Fibroblast of peridontal ligament (primary cell): Measurements from ENCODE around the gene DUSP22.

Source experiments
- DNase-seq: peaks from one replicate; pipeline ENCODE4 v3.0.0-alpha.2; 2010; ENCODE audit errors: extremely low read depth

DUSP22 gene

GRCh38 chr6:296151-297122, 4.2 kb downstream of the DUSP22 start:
- no peak for DNase-seq

GRCh38 chr6:297571-298232, 5.4 kb downstream of the DUSP22 start:
- no peak for DNase-seq

- DNase-seq = no peak
Observed at GRCh38 chr6:298233-299103, 6.2 kb downstream of the DUSP22 start.

- peak; percentile 26 for DNase-seq
Observed at GRCh38 chr6:299104-299980, 7.1 kb downstream of the DUSP22 start.

GRCh38 chr6:300026-300425, 7.7 kb downstream of the DUSP22 start:
- no peak for DNase-seq

- no peak for DNase-seq
Observed at GRCh38 chr6:300494-301198, 8.4 kb downstream of the DUSP22 start.

GRCh38 chr6:301526-301925, 9.2 kb downstream of the DUSP22 start:
- DNase-seq = no peak

GRCh38 chr6:301929-302705, 9.8 kb downstream of the DUSP22 start:
- no peak for DNase-seq

- DNase-seq = no peak
Observed at GRCh38 chr6:302760-303159, 10.5 kb downstream of the DUSP22 start.

- DNase-seq = no peak
Observed at GRCh38 chr6:303263-303662, 11.0 kb downstream of the DUSP22 start.

- no peak for DNase-seq
Observed at GRCh38 chr6:303948-304558, 11.8 kb downstream of the DUSP22 start.

- DNase-seq = no peak
Observed at GRCh38 chr6:304833-305370, 12.6 kb downstream of the DUSP22 start.

GRCh38 chr6:305371-306206, 13.3 kb downstream of the DUSP22 start:
- DNase-seq = no peak

GRCh38 chr6:306641-307061, 14.4 kb downstream of the DUSP22 start:
- DNase-seq = no peak

- DNase-seq = no peak
Observed at GRCh38 chr6:307065-307814, 15.0 kb downstream of the DUSP22 start.

GRCh38 chr6:307874-308273, 15.6 kb downstream of the DUSP22 start:
- no peak for DNase-seq

- DNase-seq = no peak
Observed at GRCh38 chr6:308307-308706, 16.0 kb downstream of the DUSP22 start.
